Measurements from ENCODE around the gene SEC11A.

- no peak for TF ChIP-seq POLR2AphosphoS5 (IDR thresholded peaks at IDR 0.05; ENCODE audit: low read depth, low read length)
- TF ChIP-seq POLR2A (IDR thresholded peaks at IDR 0.05; ENCODE audit: low read depth, low read length) = no peak
Observed at GRCh38 chr15:84654689-84655453, 61.1 kb downstream of the SEC11A start.
